H9 (cell line): ENCODE data around the gene ZFYVE28. TPM values are rescaled to one million over a fixed set of nuclear protein-coding genes. Genes with fewer than 3 reads are reported as not detected.
A peak's percentile ranks its signal among the peaks of the same experiment; 100 is the strongest.

Experiments used
- DNase-seq: peaks from one replicate; pipeline ENCODE4 v3.0.0-alpha.2; 2017
- H2AFZ ChIP-seq: one replicate; pipeline ENCODE4 v1.6.1; 2013; ENCODE audit warnings: mild to moderate bottlenecking, low read length, control low read depth, moderate library complexity
- H2AK5ac ChIP-seq: 2 replicates; pipeline ENCODE4 v1.6.1; 2013; ENCODE audit warnings: low read length, control low read depth, mixed read lengths; ENCODE audit not compliant: insufficient read length
- H2BK120ac ChIP-seq: one replicate; pipeline ENCODE4 v1.6.1; 2013; ENCODE audit warnings: low read depth, mild to moderate bottlenecking, low read length, control low read depth, inconsistent platforms; ENCODE audit not compliant: poor library complexity, severe bottlenecking
- H2BK12ac ChIP-seq: 2 replicates; pipeline ENCODE4 v1.6.1; 2013; ENCODE audit warnings: low read length, control low read depth, mixed read lengths, low read depth; ENCODE audit not compliant: insufficient read length
- H2BK15ac ChIP-seq: 2 replicates; pipeline ENCODE4 v1.6.1; 2013; ENCODE audit warnings: low read depth, low read length, control low read depth
- H2BK20ac ChIP-seq: one replicate; pipeline ENCODE4 v1.6.1; 2013; ENCODE audit warnings: low read depth, mild to moderate bottlenecking, low read length, control low read depth, inconsistent platforms; ENCODE audit not compliant: poor library complexity, severe bottlenecking
- H2BK5ac ChIP-seq: 2 replicates; pipeline ENCODE4 v1.6.1; 2013; ENCODE audit warnings: low read length, control low read depth, mixed read lengths; ENCODE audit not compliant: insufficient read length
- H3K14ac ChIP-seq: 2 replicates; pipeline ENCODE4 v1.6.1; 2013; ENCODE audit warnings: low read length, control low read depth; ENCODE audit not compliant: insufficient read depth
- H3K18ac ChIP-seq: 2 replicates; pipeline ENCODE4 v1.6.1; 2013; ENCODE audit warnings: low read depth, mild to moderate bottlenecking, mixed read lengths, low read length, control low read depth; ENCODE audit not compliant: insufficient read length
- H3K23ac ChIP-seq: 2 replicates; pipeline ENCODE4 v1.6.1; 2013; ENCODE audit warnings: low read length, control low read depth, mixed read lengths, low read depth; ENCODE audit not compliant: insufficient read length
- H3K23me2 ChIP-seq: 2 replicates; pipeline ENCODE4 v1.6.1; 2013; ENCODE audit warnings: low read depth, mild to moderate bottlenecking, mixed read lengths, low read length, control low read depth; ENCODE audit not compliant: insufficient read length, poor library complexity, severe bottlenecking
- H3K27ac ChIP-seq: 2 replicates; pipeline ENCODE4 v1.5.1; 2013; ENCODE audit warnings: low read length, control low read depth, mixed read lengths, low read depth; ENCODE audit not compliant: insufficient read length
- H3K27me3 ChIP-seq: 2 replicates; pipeline ENCODE4 v1.6.1; 2013; ENCODE audit warnings: low read length, control low read depth, inconsistent platforms; ENCODE audit not compliant: insufficient read depth
- H3K4ac ChIP-seq: 2 replicates; pipeline ENCODE4 v1.6.1; 2013; ENCODE audit warnings: low read depth, mild to moderate bottlenecking, control low read depth, inconsistent platforms, low read length, moderate library complexity
- H3K4me1 ChIP-seq: 2 replicates; pipeline ENCODE4 v1.6.1; 2013; ENCODE audit warnings: low read length, control low read depth, inconsistent platforms; ENCODE audit not compliant: insufficient read depth
- H3K4me2 ChIP-seq: 2 replicates; pipeline ENCODE4 v1.6.1; 2013; ENCODE audit warnings: low read length, control low read depth, mixed read lengths; ENCODE audit not compliant: insufficient read length, insufficient read depth
- H3K56ac ChIP-seq: 2 replicates; pipeline ENCODE4 v1.6.1; 2013; ENCODE audit warnings: low read depth, mild to moderate bottlenecking, mixed read lengths, low read length, control low read depth; ENCODE audit not compliant: insufficient read length
- H3K79me1 ChIP-seq: 2 replicates; pipeline ENCODE4 v1.6.1; 2013; ENCODE audit warnings: low read depth, mild to moderate bottlenecking, moderate library complexity, low read length, control low read depth, inconsistent platforms; ENCODE audit not compliant: insufficient read depth, poor library complexity, severe bottlenecking
- H3K79me2 ChIP-seq: 2 replicates; pipeline ENCODE4 v1.6.1; 2013; ENCODE audit warnings: low read length, control low read depth, inconsistent platforms; ENCODE audit not compliant: insufficient read depth
- H3K9ac ChIP-seq: 2 replicates; pipeline ENCODE4 v1.6.1; 2013; ENCODE audit warnings: low read length, control low read depth, mixed read lengths; ENCODE audit not compliant: insufficient read length; ENCODE audit errors: extremely low read depth
- H3K9me3 ChIP-seq: one replicate; pipeline ENCODE4 v1.6.1; 2013; ENCODE audit warnings: low read depth, low read length, inconsistent platforms; ENCODE audit not compliant: control insufficient read depth
- H3T11ph ChIP-seq: one replicate; pipeline ENCODE4 v1.6.1; 2013; ENCODE audit warnings: mild to moderate bottlenecking, low read length, control low read depth, inconsistent platforms
- H4K20me1 ChIP-seq: one replicate; pipeline ENCODE4 v1.6.1; 2013; ENCODE audit not compliant: control insufficient read depth, insufficient read length, insufficient read depth
- H4K5ac ChIP-seq: 2 replicates; pipeline ENCODE4 v1.6.1; 2013; ENCODE audit warnings: low read depth, mild to moderate bottlenecking, mixed read lengths, low read length, control low read depth; ENCODE audit not compliant: insufficient read length
- H4K8ac ChIP-seq: replicated peaks from 2 replicates; pipeline ENCODE4 v1.6.1; 2013; ENCODE audit warnings: low read length, control low read depth, mixed read lengths, low read depth; ENCODE audit not compliant: insufficient read length
- H4K91ac ChIP-seq: 2 replicates; pipeline ENCODE4 v1.6.1; 2013; ENCODE audit warnings: low read depth, mild to moderate bottlenecking, moderate library complexity, mixed read lengths, low read length, control low read depth; ENCODE audit not compliant: insufficient read length
- H3K27ac Mint-ChIP-seq, 3 experiments: 2 replicates in 2 of 3; 3 replicates in 1 of 3; pipeline ENCODE4 v1.8.0; 2020 to 2021; ENCODE audit warnings: mixed read lengths in 3 of 3, mild to moderate bottlenecking in 1 of 3, moderate library complexity in 1 of 3
- H3K27me3 Mint-ChIP-seq: 2 replicates; pipeline ENCODE4 v1.8.0; 2021; ENCODE audit warnings: low read depth, mild to moderate bottlenecking, moderate library complexity, mixed read lengths
- H3K36me3 Mint-ChIP-seq, 3 experiments: 2 replicates in 2 of 3; 3 replicates in 1 of 3; pipeline ENCODE4 v1.8.0; 2020 to 2021; ENCODE audit warnings: low read depth in 3 of 3, mixed read lengths in 3 of 3; ENCODE audit not compliant: insufficient read depth in 1 of 3
- H3K4me1 Mint-ChIP-seq, 2 experiments: 2 replicates each; pipeline ENCODE4 v1.8.0; 2020; ENCODE audit warnings: mixed read lengths in 2 of 2
- H3K4me3 Mint-ChIP-seq, 2 experiments: 2 replicates in 1 of 2; 3 replicates in 1 of 2; pipeline ENCODE4 v1.8.0; 2020 to 2021; ENCODE audit warnings: mild to moderate bottlenecking in 2 of 2, mixed read lengths in 2 of 2, moderate library complexity in 1 of 2
- H3K9me3 Mint-ChIP-seq, 2 experiments: 2 replicates in 1 of 2; 3 replicates in 1 of 2; pipeline ENCODE4 v1.8.0; 2020; ENCODE audit warnings: mild to moderate bottlenecking in 2 of 2, mixed read lengths in 2 of 2, moderate library complexity in 1 of 2
- WGBS: extraction: QIAGEN DNeasy Blood & Tissue Kit; methylation state at CpG from one replicate; pipeline ENCODE4 v1.1.7; 2013; ENCODE audit warnings: missing lambda C conversion rate, low lambda C conversion rate, mixed read lengths; ENCODE audit not compliant: insufficient read length; ENCODE audit errors: extremely low coverage; 5-methylcytosine and 5-hydroxymethylcytosine counted together
- total RNA-seq: library from RNA; stranded (reverse); gene quantifications from 2 replicates; pipeline ENCODE4 v1.2.1, GENCODE V29; 2021
- TF ChIP-seq, protein P1 (sequence below): fragments of 200-600 bp; sonication (generic); conservative IDR thresholded peaks from 3 replicates; pipeline ENCODE4 v1.8.0; 2021; ENCODE audit warnings: antibody characterized with exemption, mild to moderate bottlenecking

ZFYVE28 gene
- total RNA-seq, 1 experiment from 2014 or later = 0.98 TPM

DNA sequence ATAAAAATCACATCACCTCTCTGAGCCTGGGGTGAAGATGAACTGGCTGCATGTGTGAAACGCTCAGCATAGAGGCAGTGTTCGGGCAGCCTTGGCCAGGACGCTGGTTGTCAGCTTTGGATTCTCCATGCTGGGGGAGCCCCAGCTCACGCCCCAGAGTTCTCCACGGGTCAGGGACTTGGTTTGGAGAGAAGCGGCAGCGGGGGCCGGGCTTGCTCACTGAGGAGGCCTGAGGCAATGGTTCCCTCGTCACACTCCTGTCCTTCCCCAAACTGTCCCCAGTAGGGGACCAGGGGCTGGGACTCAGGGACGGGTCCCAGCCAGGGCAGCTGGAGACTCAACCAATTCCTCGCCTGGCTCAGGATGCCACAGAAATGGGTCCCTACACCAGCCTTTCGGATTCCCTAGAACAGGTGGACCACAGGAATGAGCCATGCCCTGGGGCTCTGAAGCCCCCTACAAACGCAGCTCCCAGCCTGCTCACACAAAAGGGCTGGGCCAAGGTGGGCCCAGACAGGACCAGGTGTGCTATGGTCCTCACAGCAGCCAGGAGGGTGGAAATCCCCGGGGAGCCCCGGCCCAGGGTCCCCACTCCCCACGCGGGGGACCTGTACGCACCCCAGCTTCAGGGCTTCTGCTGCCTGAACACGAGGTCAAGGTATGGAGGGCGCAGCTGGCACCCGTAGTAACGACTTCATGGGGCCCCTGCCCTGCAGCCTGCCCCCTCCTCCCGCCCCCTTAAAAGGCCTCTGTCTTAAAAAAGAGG is 157.9 kb downstream of the ZFYVE28 start:
- Histone ChIP-seq H4K5ac (no peak overlapping the region), H2AK5ac (no peak overlapping the region), H2BK5ac (no peak overlapping the region), H2BK12ac (no peak overlapping the region), H3K4me2 (peak overlapping the region; percentile 38), H3K56ac (no peak overlapping the region), H2BK120ac (no peak overlapping the region), H4K20me1 (peaks cover 2% of the 10 kb centered on the region), H3K27ac (no peak overlapping the region), H3K23ac (no peak overlapping the region), H3K14ac (no peak overlapping the region; the same call in 1 of the 2 replicates), H3K23me2 (peaks cover 9% of the 10 kb centered on the region), H2AFZ (no peak overlapping the region), H2BK20ac (no peak overlapping the region), H3T11ph (no peak overlapping the region), H4K8ac (no peak overlapping the region), H3K9me3 (no peaks in the 10 kb centered on the region), H3K18ac (no peak overlapping the region), H4K91ac (no peak overlapping the region), H3K79me2 (no peaks in the 10 kb centered on the region), H3K27me3 (no peaks in the 10 kb centered on the region), H2BK15ac (no peak overlapping the region), H3K4ac (no peak overlapping the region), H3K9ac (no peak overlapping the region), H3K4me1 (peaks cover 2% of the 10 kb centered on the region; the same call in 1 of the 2 replicates), H3K79me1 (no peaks in the 10 kb centered on the region)
- no peaks in the 10 kb centered on the region for H3K27me3 Mint-ChIP-seq
- peak overlapping the region; percentile 61 to 79 for H3K4me3 Mint-ChIP-seq
- peaks cover 0 to 2% (median 0%) of the 10 kb centered on the region in 3 experiments; a peak in 1 of 7 replicates for H3K36me3 Mint-ChIP-seq
- H3K4me1 Mint-ChIP-seq = peaks cover 11 to 13% of the 10 kb centered on the region in 2 experiments
- DNase-seq = peak; percentile 23
- H3K9me3 Mint-ChIP-seq = no peaks in the 10 kb centered on the region
- H3K27ac Mint-ChIP-seq = no peak overlapping the region
- TF ChIP-seq, protein P1, sequence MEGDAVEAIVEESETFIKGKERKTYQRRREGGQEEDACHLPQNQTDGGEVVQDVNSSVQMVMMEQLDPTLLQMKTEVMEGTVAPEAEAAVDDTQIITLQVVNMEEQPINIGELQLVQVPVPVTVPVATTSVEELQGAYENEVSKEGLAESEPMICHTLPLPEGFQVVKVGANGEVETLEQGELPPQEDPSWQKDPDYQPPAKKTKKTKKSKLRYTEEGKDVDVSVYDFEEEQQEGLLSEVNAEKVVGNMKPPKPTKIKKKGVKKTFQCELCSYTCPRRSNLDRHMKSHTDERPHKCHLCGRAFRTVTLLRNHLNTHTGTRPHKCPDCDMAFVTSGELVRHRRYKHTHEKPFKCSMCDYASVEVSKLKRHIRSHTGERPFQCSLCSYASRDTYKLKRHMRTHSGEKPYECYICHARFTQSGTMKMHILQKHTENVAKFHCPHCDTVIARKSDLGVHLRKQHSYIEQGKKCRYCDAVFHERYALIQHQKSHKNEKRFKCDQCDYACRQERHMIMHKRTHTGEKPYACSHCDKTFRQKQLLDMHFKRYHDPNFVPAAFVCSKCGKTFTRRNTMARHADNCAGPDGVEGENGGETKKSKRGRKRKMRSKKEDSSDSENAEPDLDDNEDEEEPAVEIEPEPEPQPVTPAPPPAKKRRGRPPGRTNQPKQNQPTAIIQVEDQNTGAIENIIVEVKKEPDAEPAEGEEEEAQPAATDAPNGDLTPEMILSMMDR = no peak
- WGBS = no CpG with 5 or more reads among the region's 23 CpGs
